ENCODE measurements around the gene PARD3.

The PARD3 gene

DNA sequence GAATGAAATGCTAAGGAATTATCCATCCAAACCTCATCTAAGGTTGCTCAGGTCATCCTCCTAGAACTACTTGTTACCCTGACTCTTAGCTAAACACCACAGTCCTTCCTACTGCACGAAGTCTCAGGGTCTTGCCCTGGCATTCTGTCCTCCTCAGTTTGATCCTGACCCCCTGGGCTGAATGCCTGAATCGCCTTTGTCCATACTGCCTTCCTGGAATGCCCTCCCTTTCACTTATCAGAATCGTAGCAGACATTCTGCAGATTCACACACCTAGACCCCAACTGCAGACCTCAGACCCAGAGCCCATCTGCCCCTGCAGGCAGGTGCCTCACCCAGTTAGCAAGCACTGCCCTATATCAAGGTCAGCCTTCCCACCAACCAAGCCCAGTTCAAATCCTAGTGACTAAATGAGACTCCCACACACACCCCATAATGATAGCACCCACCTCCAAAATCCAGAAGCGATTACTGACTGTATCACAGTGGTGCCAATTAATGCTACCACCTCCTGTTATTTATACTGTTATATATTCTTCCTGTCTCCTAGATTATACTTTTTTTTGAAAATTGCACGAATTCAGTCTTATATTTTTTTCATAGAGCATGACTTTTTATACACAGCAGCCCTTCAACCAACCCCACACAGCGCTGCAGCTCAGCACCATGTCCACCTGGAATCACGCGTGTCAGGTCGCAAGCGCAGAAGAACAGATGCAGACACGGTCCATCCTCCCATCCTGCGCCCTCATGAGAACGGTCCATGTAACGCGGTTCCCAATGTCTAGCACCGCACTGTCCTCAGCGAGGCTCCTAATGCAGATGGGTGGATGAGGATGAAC, 3.7 kb downstream of the PARD3 start:
- POLR2A ChIA-PET = no interaction called here
- CTCF ChIA-PET = no interaction called here

DNA sequence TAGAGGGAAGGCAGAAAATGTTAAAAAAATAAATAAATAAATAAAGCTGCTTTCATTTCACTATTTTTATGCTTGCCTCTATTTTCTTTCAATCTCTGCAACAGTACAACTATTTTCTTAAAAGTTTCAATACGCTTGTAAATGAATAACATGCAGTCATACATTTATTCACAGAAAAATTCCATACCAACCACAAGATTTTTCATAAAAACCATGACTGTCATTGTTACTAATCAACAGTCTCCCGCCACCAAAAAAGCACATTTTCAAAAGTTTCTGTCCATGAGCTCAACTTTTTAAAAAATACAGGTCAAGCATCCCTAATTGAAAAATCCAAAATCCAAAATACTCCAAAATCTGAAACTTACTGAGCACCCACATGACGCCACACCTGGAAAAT, 5.3 kb downstream of the PARD3 start:
- ChIA-PET POLR2A (no interaction called here), CTCF (interaction anchor here (1.2 kb wide), 1 partner anchor 34 kb away, joined by 3 read pairs; no protein-coding TSS in a partner anchor)
- no peak for DNase-seq (ENCODE audit: extremely low spot score)
- TF ChIP-seq, protein P1, sequence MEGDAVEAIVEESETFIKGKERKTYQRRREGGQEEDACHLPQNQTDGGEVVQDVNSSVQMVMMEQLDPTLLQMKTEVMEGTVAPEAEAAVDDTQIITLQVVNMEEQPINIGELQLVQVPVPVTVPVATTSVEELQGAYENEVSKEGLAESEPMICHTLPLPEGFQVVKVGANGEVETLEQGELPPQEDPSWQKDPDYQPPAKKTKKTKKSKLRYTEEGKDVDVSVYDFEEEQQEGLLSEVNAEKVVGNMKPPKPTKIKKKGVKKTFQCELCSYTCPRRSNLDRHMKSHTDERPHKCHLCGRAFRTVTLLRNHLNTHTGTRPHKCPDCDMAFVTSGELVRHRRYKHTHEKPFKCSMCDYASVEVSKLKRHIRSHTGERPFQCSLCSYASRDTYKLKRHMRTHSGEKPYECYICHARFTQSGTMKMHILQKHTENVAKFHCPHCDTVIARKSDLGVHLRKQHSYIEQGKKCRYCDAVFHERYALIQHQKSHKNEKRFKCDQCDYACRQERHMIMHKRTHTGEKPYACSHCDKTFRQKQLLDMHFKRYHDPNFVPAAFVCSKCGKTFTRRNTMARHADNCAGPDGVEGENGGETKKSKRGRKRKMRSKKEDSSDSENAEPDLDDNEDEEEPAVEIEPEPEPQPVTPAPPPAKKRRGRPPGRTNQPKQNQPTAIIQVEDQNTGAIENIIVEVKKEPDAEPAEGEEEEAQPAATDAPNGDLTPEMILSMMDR (IDR thresholded peaks at IDR 0.05; ENCODE audit: control extremely low read depth, extremely low read depth, low read depth, missing control alignments) = no peak

More for the DNA sequence above, 3.7 kb downstream of the PARD3 start:
- TF ChIP-seq, protein P1 (IDR thresholded peaks at IDR 0.05; ENCODE audit: control extremely low read depth, extremely low read depth, low read depth, missing control alignments) = no peak
- no peak for DNase-seq (ENCODE audit: extremely low spot score)

DNA sequence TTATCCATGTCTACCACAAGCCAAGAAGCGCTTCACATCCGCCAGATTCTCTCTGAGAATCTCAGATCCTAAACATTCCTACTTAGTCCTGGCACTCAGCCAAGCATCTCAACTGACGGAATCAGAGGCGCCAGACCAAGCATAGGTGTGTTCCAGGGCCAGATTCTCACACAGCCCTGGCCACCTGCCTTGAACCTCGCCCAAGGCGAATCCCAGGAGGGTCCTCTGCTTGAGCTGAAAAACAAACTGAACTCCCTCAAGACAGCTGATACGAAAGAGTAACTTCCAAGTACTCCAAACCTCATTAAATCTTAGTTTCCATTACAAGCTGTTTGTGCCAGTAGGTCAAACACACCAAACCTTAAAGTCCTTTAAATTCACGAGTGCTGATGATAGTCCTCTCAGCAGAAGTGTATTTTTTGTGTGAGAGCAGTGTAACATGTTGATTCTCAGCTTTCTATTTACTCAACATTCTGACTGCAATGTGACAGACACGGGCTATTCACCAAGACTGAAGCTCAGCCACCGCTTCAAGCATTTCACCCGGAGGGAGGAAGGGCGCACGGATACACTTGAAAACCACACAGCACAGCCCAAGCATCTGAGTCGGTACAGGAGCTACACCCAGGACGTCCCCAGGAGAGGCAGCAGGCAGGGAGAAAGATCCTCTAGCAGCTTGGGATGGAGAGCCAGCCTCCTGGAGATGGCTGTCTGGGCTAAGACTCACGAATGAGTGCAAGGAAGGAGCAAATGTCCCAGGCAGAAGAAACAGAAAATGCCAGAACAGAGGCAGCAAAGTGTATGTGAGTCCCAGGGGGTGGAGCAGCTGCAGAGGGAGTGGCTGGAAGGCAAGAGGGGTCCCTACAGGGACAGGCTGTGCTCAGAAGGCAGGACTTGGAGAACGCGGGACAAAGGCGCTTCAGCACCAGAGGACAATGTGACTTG, 6.0 kb downstream of the PARD3 start:
- POLR2A ChIA-PET = no interaction called here

DNA sequence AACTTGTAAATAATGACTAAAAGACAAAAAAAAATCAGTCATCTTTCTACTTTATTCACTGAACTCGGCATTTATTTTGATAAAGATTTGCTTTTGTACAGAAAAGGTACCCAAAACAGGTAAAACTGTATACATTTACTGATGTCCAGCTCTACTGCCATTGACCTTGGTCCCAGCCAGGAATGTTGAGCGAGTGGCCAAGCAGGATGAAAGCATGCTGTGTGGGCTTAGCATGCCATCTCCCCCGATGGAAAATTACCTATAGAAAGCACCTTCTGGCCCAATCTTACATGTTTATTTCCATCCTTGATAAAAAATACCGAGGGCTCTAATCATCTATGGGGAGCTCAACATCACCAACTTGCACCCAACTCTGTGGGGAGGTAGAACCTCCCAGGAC, 6.8 kb downstream of the PARD3 start:
- TF ChIP-seq, protein P1 (IDR thresholded peaks at IDR 0.05; ENCODE audit: control extremely low read depth, extremely low read depth, low read depth, missing control alignments) = no peak
- CTCF ChIA-PET = interaction anchor here (0.7 to 1.3 kb wide), 2 partner anchors 13 to 170 kb away, joined by 3 read pairs; no protein-coding TSS in a partner anchor
- POLR2A ChIA-PET = no interaction called here
- no peak for DNase-seq (ENCODE audit: extremely low spot score)

More for the DNA sequence above, 6.0 kb downstream of the PARD3 start:
- CTCF ChIA-PET = interaction anchor here (0.7 to 1.3 kb wide), 3 partner anchors 12 to 171 kb away, joined by 3 read pairs; no protein-coding TSS in a partner anchor
- TF ChIP-seq, protein P1 (IDR thresholded peaks at IDR 0.05; ENCODE audit: control extremely low read depth, extremely low read depth, low read depth, missing control alignments) = no peak
- DNase-seq (ENCODE audit: extremely low spot score) = no peak

DNA sequence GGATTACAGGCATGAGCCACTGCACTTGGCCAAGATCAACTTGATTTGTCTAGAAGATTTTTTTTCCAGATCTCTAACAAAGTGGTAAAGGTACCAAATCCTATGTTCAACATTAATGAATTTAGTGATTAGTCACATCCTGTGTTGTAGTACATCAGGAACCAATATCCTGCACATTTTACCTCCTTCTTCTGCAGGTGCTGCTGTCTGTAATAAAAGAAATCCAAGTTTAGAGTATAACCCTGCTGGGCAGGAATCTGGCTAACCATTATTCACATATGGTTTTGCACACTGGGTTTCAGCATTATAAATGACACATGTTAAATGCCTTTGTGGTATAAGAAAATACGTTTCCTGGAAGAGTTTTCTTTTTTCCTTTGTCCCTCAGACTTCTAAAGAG, 10.8 kb downstream of the PARD3 start:
- ChIA-PET POLR2A (no interaction called here), CTCF (interaction anchor here (1.9 kb wide), 1 partner anchor 15 kb away, joined by 4 read pairs; no protein-coding TSS in a partner anchor)
- TF ChIP-seq, protein P1 (IDR thresholded peaks at IDR 0.05; ENCODE audit: control extremely low read depth, extremely low read depth, low read depth, missing control alignments) = no peak
- no peak for DNase-seq (ENCODE audit: extremely low spot score)

DNA sequence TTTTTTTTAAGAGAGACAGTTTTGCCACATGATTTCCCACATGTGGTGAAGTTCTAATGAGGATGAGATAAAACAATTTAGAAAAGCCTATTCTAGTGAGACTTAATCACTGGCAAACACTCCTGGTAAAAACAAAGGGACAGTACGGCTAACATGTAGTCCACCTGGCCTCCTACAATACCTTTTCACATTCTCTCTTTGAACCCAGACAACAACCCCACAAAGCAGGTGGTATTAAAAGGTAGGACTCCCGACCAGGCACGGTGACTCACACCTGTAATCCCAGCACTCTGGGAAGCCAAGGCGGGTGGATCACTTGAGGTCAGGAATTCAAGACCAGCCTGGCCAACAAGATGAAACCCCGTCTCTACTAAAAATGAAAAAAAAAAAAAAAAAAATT, 12.4 kb downstream of the PARD3 start:
- no peak for DNase-seq (ENCODE audit: extremely low spot score)
- ChIA-PET POLR2A (no interaction called here), CTCF (interaction anchor here (0.9 to 1.9 kb wide), 2 partner anchors 13 to 22 kb away, joined by 3 to 4 read pairs; no protein-coding TSS in a partner anchor)
- TF ChIP-seq, protein P1 (IDR thresholded peaks at IDR 0.05; ENCODE audit: control extremely low read depth, extremely low read depth, low read depth, missing control alignments) = no peak

All from GM10248 (cell line).